ENCODE measurements around the gene CENPP. TPM values are rescaled to one million over a fixed set of nuclear protein-coding genes. Genes with fewer than 3 reads are reported as not detected.
"Not testable (repeated sequence)": the region's sequence is repeated elsewhere in the genome, so short reads cannot be mapped to it uniquely, and the experiment has no call there.

Gene CENPP
- polyA plus RNA-seq, 4 donors, result 0.22 to 3.5 (median 2.0) TPM

DNA sequence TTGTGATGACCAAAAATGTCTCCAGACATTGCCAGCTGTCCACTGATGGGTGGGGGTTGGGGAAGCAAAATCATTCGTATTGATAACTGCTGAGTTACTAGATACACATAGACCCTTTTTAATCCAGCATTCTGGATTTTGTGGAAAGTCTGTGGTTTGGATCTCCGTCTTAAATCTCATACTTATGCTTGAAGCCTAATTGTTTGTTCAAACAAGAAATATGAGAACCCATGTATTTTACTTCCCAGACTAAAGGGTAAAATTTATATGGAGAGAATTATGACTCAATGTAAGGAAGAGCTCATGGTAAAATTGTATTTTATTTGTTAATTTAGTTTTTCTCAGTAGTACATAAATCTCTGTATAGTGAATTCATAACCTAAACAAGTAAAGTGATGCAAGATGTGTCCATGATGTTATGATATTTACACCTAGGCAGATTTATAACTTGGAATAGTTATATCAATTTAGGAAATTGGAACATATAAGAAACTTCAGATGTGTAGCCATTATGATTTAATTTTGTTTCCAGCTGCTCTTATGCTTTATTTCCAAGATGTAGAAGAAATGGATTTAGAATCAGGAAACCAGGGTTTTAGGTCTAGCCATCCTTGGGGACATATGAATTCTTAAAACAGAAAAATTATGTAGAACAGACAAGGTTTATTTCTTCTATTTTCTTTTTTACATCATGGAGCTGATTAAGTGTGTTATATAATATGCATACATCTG, 83.2 kb downstream of the CENPP start:
- 88 to 96% (median 95%) methylated on average over 2 of the region's 2 CpGs for WGBS, 3 donors
- DNase-seq, result no peak
- no peak overlapping the region for H3K4me3 ChIP-seq (ENCODE audit: low read depth in 1 of 3, low read length in 3 of 3)
- peaks cover 0 to 13% (median 7%) of the 10 kb centered on the region in 3 donors for H3K4me1 ChIP-seq (ENCODE audit: control insufficient read depth in 3 of 3, insufficient read depth in 2 of 3, low read depth in 1 of 3, low read length in 2 of 3)
- H3K27me3 ChIP-seq (ENCODE audit: control insufficient read depth in 3 of 3, insufficient read depth in 3 of 3, low read length in 3 of 3), result no peaks in the 10 kb centered on the region
- no peaks in the 10 kb centered on the region for H3K9me3 ChIP-seq (ENCODE audit: control insufficient read depth in 2 of 2, insufficient read depth in 1 of 2, low read depth in 1 of 2, low read length in 1 of 2)
- no peaks in the 10 kb centered on the region for H3K36me3 ChIP-seq (ENCODE audit: control insufficient read depth in 3 of 3, insufficient read depth in 2 of 3, low read depth in 1 of 3, low read length in 3 of 3)
- no peak overlapping the region for H3K27ac ChIP-seq (ENCODE audit: low read depth in 1 of 3, low read length in 2 of 3)
- no peak for FAIRE-seq

DNA sequence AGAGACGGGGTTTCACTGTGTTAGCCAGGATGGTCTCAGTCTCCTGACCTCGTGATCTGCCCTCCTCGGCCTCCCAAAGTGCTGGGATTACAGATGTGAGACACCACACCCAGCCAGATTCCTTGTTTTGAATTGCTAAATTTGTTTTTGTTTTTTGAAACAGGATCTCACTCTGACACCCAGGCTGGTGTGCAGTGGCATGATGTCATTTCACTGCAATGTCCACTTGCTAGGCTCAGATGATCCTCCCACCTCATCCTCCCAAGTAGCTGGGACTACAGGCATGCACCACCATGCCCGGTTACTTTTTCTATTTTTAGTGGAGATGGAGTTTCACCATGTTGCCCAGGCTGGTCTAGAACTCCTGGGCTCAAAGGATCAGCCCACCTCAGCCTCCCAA, 85.4 kb downstream of the CENPP start:
- WGBS, 3 donors, result 82 to 91% (median 85%) methylated on average over 4 of the region's 4 CpGs
- H3K9me3 ChIP-seq (ENCODE audit: control insufficient read depth in 2 of 2, insufficient read depth in 1 of 2, low read depth in 1 of 2, low read length in 1 of 2); H3K4me3 ChIP-seq (ENCODE audit: low read depth in 1 of 3, low read length in 3 of 3); DNase-seq; H3K36me3 ChIP-seq (ENCODE audit: control insufficient read depth in 3 of 3, insufficient read depth in 2 of 3, low read depth in 1 of 3, low read length in 3 of 3); H3K27ac ChIP-seq (ENCODE audit: low read depth in 1 of 3, low read length in 2 of 3); FAIRE-seq; H3K4me1 ChIP-seq (ENCODE audit: control insufficient read depth in 3 of 3, insufficient read depth in 2 of 3, low read depth in 1 of 3, low read length in 2 of 3); H3K27me3 ChIP-seq (ENCODE audit: control insufficient read depth in 3 of 3, insufficient read depth in 3 of 3, low read length in 3 of 3): not testable (repeated sequence)

DNA sequence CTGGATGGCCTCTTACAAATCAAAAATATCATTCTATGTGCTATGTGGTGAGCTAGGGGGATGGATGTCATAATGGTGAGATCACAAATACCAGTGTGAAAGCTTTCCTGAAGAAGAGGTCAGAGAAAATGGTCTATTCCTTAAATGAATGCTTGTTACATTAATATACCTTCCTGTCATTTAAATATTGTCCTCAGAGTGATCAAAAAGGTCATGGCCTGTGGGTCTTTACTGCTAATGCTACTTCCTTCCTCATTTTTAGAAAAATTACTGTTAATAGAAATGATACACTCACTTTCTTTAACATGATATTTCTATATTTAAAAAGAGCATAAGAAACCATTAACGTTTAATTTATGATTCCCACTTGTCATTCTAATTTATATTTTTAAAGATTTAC, 88.8 kb downstream of the CENPP start:
- 41 to 86% (median 58%) methylated on average over 1 of the region's 1 CpG for WGBS, 3 donors
- H3K4me3 ChIP-seq (ENCODE audit: low read depth in 1 of 3, low read length in 3 of 3), result no peak overlapping the region

DNA sequence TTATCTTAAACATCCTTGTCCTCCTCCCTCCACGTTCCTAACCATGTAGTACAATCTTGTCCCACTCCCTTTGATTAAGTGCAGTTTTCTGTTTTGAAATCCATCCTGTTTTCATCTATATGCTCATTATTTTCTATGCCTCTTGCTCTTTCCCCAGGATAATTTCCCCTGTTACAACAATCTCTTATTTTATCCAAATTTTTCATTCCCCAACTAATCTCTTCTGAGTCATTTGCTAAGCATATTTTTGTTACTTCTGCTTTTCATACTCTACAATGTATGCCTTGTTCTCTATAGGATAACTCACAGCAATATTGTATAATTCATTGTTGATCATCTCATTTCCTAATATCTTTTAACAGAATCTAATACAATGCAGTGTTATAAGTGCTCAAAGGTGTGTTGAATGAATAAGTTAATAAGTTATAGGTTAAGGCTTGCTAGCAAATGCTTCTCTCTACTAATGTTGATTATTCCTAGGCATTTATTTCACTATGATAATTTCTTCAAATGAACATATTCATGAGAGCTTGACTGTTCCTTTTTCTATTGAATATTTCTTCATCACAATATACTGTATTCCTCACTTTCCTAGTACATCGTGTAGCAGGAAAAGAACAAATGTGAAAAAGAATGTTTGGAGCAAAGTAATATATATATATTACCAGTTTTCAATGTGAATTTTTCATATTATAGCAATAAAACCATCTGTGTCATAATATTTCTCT, 97.0 kb downstream of the CENPP start:
- FAIRE-seq, result no peak
- H3K36me3 ChIP-seq (ENCODE audit: control insufficient read depth in 3 of 3, insufficient read depth in 2 of 3, low read depth in 1 of 3, low read length in 3 of 3), result no peaks in the 10 kb centered on the region
- 83 to 88% (median 85%) methylated on average over 2 of the region's 2 CpGs for WGBS, 3 donors
- H3K27me3 ChIP-seq (ENCODE audit: control insufficient read depth in 3 of 3, insufficient read depth in 3 of 3, low read length in 3 of 3), result no peaks in the 10 kb centered on the region
- no peak for DNase-seq
- H3K4me1 ChIP-seq (ENCODE audit: control insufficient read depth in 3 of 3, insufficient read depth in 2 of 3, low read depth in 1 of 3, low read length in 2 of 3), result no peaks in the 10 kb centered on the region
- H3K27ac ChIP-seq (ENCODE audit: low read depth in 1 of 3, low read length in 2 of 3), result no peak overlapping the region
- H3K9me3 ChIP-seq (ENCODE audit: control insufficient read depth in 2 of 2, insufficient read depth in 1 of 2, low read depth in 1 of 2, low read length in 1 of 2), result no peaks in the 10 kb centered on the region
- no peak overlapping the region for H3K4me3 ChIP-seq (ENCODE audit: low read depth in 1 of 3, low read length in 3 of 3)

More for the DNA sequence above, 88.8 kb downstream of the CENPP start:
- Histone ChIP-seq H3K9me3 (ENCODE audit: control insufficient read depth in 2 of 2, insufficient read depth in 1 of 2, low read depth in 1 of 2, low read length in 1 of 2) (no peaks in the 10 kb centered on the region), H3K27me3 (ENCODE audit: control insufficient read depth in 3 of 3, insufficient read depth in 3 of 3, low read length in 3 of 3) (no peaks in the 10 kb centered on the region), H3K27ac (ENCODE audit: low read depth in 1 of 3, low read length in 2 of 3) (no peak overlapping the region), H3K36me3 (ENCODE audit: control insufficient read depth in 3 of 3, insufficient read depth in 2 of 3, low read depth in 1 of 3, low read length in 3 of 3) (no peaks in the 10 kb centered on the region), H3K4me1 (ENCODE audit: control insufficient read depth in 3 of 3, insufficient read depth in 2 of 3, low read depth in 1 of 3, low read length in 2 of 3) (no peaks in the 10 kb centered on the region)
- FAIRE-seq (no peak), DNase-seq (no peak)

DNA sequence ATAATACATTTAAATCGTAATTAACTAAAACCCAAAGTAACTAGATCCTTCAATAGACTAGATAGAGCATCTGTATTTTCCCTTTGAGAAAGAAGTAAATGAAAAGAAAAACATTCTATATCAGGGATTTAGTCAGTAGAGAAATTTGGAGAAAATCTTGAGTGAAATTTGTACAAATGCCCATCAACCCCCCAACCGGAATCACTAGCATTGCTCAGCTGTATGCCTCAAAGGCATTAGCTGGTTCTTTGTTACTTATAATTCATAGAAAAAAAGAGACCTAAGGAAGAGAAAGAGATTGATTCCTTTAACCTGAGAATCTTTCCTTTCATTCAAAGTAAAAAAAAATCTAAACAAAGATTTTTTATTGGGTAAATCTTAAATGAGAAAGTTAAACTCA, 97.9 kb downstream of the CENPP start:
- H3K4me3 ChIP-seq (ENCODE audit: low read depth in 1 of 3, low read length in 3 of 3), result no peak overlapping the region
- no peak overlapping the region for H3K27ac ChIP-seq (ENCODE audit: low read depth in 1 of 3, low read length in 2 of 3)
- no peaks in the 10 kb centered on the region for H3K27me3 ChIP-seq (ENCODE audit: control insufficient read depth in 3 of 3, insufficient read depth in 3 of 3, low read length in 3 of 3)
- no peaks in the 10 kb centered on the region for H3K9me3 ChIP-seq (ENCODE audit: control insufficient read depth in 2 of 2, insufficient read depth in 1 of 2, low read depth in 1 of 2, low read length in 1 of 2)
- H3K4me1 ChIP-seq (ENCODE audit: control insufficient read depth in 3 of 3, insufficient read depth in 2 of 3, low read depth in 1 of 3, low read length in 2 of 3), result no peaks in the 10 kb centered on the region
- H3K36me3 ChIP-seq (ENCODE audit: control insufficient read depth in 3 of 3, insufficient read depth in 2 of 3, low read depth in 1 of 3, low read length in 3 of 3), result no peaks in the 10 kb centered on the region
- 92 to 94% (median 93%) methylated on average over 2 of the region's 2 CpGs for WGBS, 3 donors
- FAIRE-seq (no peak), DNase-seq (no peak)

DNA sequence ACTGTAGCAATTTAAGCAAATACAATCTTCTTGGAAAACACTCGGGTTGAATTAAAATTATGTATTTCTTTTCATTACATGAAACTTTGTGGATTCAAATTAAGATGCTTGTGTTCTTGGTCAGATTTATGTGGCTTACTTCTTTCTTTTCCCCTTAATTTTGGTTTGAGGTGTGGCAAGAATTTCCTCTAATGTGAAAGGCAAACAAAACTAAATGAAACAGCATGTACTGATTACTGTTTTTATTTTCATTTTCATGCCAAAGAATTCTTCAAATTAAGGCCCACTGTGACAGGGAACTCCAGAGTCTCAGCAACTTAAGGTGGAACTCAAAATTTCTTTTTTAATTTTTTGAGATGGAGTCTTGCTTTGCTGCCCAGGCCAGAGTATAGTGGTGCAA, 98.6 kb downstream of the CENPP start, which contains the start of gene OMD:
Gene OMD (minus strand): TSS at position 132 of the 400 bp plus-strand sequence. CDS start 6,913 bp downstream, outside the sequence.
- peak within 1 kb of the TSS in 1 of 3 donors; percentile 33 for H3K27ac ChIP-seq (ENCODE audit: low read depth in 1 of 3, low read length in 2 of 3)
- H3K4me1 ChIP-seq (ENCODE audit: control insufficient read depth in 3 of 3, insufficient read depth in 2 of 3, low read depth in 1 of 3, low read length in 2 of 3), result no peaks in the 10 kb centered on the region
- H3K9me3 ChIP-seq (ENCODE audit: control insufficient read depth in 2 of 2, insufficient read depth in 1 of 2, low read depth in 1 of 2, low read length in 1 of 2), result peaks cover 0 to under 1% of the 10 kb centered on the region in 2 donors
- FAIRE-seq, result no peak
- no peaks in the 10 kb centered on the region for H3K27me3 ChIP-seq (ENCODE audit: control insufficient read depth in 3 of 3, insufficient read depth in 3 of 3, low read length in 3 of 3)
- 63 to 84% (median 79%) methylated on average over 1 of the region's 1 CpG for WGBS, 3 donors
- no peak for DNase-seq
- H3K36me3 ChIP-seq (ENCODE audit: control insufficient read depth in 3 of 3, insufficient read depth in 2 of 3, low read depth in 1 of 3, low read length in 3 of 3), result no peaks in the 10 kb centered on the region
- no peak within 1 kb of the TSS for H3K4me3 ChIP-seq (ENCODE audit: low read depth in 1 of 3, low read length in 3 of 3)

DNA sequence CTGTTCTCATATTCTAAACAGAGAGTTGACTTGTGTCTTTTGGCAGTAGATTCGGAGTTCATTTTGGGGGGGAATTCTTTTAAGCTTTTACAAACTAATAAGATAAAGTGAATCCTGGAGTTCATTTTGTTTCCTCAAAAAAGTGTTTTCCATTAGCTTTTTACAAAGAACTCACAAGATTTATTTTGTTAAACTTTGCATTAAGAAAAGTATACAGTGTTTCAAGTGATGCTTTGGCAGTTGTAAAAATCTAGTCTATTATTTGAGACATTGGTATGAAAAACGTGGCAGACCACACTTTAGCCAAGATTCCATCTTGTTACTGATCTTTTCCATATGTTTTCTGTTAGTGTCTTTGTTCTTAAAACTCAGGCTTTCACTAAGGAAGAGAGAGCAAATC, 99.7 kb downstream of the CENPP start:
- H3K9me3 ChIP-seq (ENCODE audit: control insufficient read depth in 2 of 2, insufficient read depth in 1 of 2, low read depth in 1 of 2, low read length in 1 of 2), result peaks cover 0 to 2% of the 10 kb centered on the region in 2 donors
- peak overlapping the region in 1 of 3 donors; percentile 42 for H3K27ac ChIP-seq (ENCODE audit: low read depth in 1 of 3, low read length in 2 of 3)
- DNase-seq (peak in 1 of 2 donors; percentile 21), FAIRE-seq (no peak)
- H3K27me3 ChIP-seq (ENCODE audit: control insufficient read depth in 3 of 3, insufficient read depth in 3 of 3, low read length in 3 of 3), result no peaks in the 10 kb centered on the region
- H3K4me1 ChIP-seq (ENCODE audit: control insufficient read depth in 3 of 3, insufficient read depth in 2 of 3, low read depth in 1 of 3, low read length in 2 of 3), result no peaks in the 10 kb centered on the region
- WGBS, 3 donors, result 50 to 83% (median 81%) methylated on average over 2 of the region's 2 CpGs
- no peak overlapping the region for H3K4me3 ChIP-seq (ENCODE audit: low read depth in 1 of 3, low read length in 3 of 3)
- H3K36me3 ChIP-seq (ENCODE audit: control insufficient read depth in 3 of 3, insufficient read depth in 2 of 3, low read depth in 1 of 3, low read length in 3 of 3), result no peaks in the 10 kb centered on the region

DNA sequence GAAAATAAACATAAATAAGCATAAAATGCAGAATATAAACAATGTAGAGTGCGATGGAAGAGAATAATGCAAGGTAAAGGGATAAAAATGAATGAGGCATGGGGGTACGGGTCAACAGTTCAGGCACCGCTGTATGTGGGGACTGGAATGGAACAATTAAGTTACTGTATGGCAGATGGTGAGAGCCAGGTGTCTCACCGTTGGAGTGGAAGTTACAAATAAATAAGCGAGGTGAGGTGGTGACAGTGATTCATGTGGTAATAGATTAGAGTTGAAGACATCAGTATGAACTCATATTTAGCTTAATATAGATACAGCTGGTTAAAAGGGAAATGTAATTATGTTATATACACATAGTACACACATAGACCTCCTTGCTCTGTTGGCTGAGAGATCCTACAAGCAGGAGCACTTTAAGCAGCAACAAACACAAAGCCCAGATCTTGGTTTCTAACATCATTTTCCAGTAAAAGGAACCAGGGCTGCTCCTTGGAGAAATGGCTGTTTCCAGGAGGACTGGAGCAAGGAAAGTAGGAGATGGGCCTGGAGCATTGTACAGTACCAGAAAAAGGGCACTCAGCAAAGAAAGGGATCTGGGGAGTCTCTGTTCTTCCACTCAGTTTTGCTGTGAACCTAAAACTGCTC, 100.9 kb downstream of the CENPP start:
- H3K36me3 ChIP-seq (ENCODE audit: control insufficient read depth in 3 of 3, insufficient read depth in 2 of 3, low read depth in 1 of 3, low read length in 3 of 3), result no peaks in the 10 kb centered on the region
- peak overlapping the region in 1 of 3 donors; percentile 38 for H3K27ac ChIP-seq (ENCODE audit: low read depth in 1 of 3, low read length in 2 of 3)
- no peaks in the 10 kb centered on the region for H3K27me3 ChIP-seq (ENCODE audit: control insufficient read depth in 3 of 3, insufficient read depth in 3 of 3, low read length in 3 of 3)
- no peak overlapping the region for H3K4me3 ChIP-seq (ENCODE audit: low read depth in 1 of 3, low read length in 3 of 3)
- H3K9me3 ChIP-seq (ENCODE audit: control insufficient read depth in 2 of 2, insufficient read depth in 1 of 2, low read depth in 1 of 2, low read length in 1 of 2), result peaks cover 0 to 2% of the 10 kb centered on the region in 2 donors
- DNase-seq, result peak in 1 of 2 donors; percentile 10
- WGBS, 3 donors, result 51 to 80% (median 64%) methylated on average over 5 of the region's 5 CpGs
- FAIRE-seq, result no peak
- no peaks in the 10 kb centered on the region for H3K4me1 ChIP-seq (ENCODE audit: control insufficient read depth in 3 of 3, insufficient read depth in 2 of 3, low read depth in 1 of 3, low read length in 2 of 3)

Measured in small intestine (tissue), 7 donors.